OCI-LY7 (cell line): ENCODE measurements around the gene NTRK3.

Source experiments
- EZH2phosphoT487 ChIP-seq: fragments of 200-600 bp; sonication (generic); IDR thresholded peaks from 2 replicates; pipeline ENCODE4 v1.6.1; 2018; ENCODE audit warnings: low read depth, borderline replicate concordance, mild to moderate bottlenecking, mixed run types, antibody characterized with exemption, low read length, moderate library complexity, mixed read lengths
- TF ChIP-seq, protein P1 (sequence below): fragments of 200-600 bp; sonication (generic); conservative IDR thresholded peaks from 2 replicates; pipeline ENCODE4 v1.5.1; 2014; ENCODE audit warnings: mild to moderate bottlenecking, antibody characterized with exemption, low read length, moderate library complexity, mixed read lengths

DNA sequence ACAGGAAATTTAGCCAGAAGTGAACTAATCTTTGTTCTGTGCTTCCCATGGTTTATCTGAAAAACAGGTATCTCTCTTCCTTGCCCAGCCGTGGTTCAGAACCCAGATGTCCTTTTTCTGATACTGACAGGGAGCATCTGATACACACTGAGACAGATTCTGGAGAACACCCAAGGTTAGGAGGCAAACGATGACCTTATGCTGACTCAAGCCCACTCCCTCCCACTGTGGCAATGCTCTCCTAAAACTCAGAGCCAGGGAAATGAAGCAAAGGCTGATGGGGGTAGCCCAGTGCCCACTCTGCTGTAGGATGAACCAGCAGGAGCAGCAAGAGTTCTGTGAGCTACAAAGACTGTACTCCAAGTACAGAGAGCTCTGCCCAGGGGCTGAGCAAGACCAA lies 225.1 kb downstream of the NTRK3 start:
- TF ChIP-seq, protein P1, sequence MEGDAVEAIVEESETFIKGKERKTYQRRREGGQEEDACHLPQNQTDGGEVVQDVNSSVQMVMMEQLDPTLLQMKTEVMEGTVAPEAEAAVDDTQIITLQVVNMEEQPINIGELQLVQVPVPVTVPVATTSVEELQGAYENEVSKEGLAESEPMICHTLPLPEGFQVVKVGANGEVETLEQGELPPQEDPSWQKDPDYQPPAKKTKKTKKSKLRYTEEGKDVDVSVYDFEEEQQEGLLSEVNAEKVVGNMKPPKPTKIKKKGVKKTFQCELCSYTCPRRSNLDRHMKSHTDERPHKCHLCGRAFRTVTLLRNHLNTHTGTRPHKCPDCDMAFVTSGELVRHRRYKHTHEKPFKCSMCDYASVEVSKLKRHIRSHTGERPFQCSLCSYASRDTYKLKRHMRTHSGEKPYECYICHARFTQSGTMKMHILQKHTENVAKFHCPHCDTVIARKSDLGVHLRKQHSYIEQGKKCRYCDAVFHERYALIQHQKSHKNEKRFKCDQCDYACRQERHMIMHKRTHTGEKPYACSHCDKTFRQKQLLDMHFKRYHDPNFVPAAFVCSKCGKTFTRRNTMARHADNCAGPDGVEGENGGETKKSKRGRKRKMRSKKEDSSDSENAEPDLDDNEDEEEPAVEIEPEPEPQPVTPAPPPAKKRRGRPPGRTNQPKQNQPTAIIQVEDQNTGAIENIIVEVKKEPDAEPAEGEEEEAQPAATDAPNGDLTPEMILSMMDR = no peak
- no peak for TF ChIP-seq EZH2phosphoT487
